ENCODE results near the gene CELF5.
"Not testable (repeated sequence)": the region's sequence is repeated elsewhere in the genome, so short reads cannot be mapped to it uniquely, and the experiment has no call there.

CELF5 gene

GRCh38 chr19:3283886-3284657 is 59.6 kb downstream of the CELF5 start:
- no peak for DNase-seq (ENCODE audit: low read depth)

GRCh38 chr19:3284759-3285646 is 60.5 kb downstream of the CELF5 start:
- no peak for TF ChIP-seq CTCF (IDR thresholded peaks at IDR 0.05; ENCODE audit: insufficient read depth, low read depth, low read length, missing control alignments)
- peak; percentile 68 for DNase-seq (ENCODE audit: low read depth)
- no peak overlapping the region for H3K4me3 ChIP-seq (ENCODE audit: low read depth, low read length)

More at GRCh38 chr19:3283886-3284657, 59.6 kb downstream of the CELF5 start:
- no peak for TF ChIP-seq CTCF (IDR thresholded peaks at IDR 0.05; ENCODE audit: insufficient read depth, low read depth, low read length, missing control alignments)
- H3K4me3 ChIP-seq (ENCODE audit: low read depth, low read length) = no peak overlapping the region

- DNase-seq (ENCODE audit: low read depth) = no peak
- no peak for TF ChIP-seq CTCF (IDR thresholded peaks at IDR 0.05; ENCODE audit: insufficient read depth, low read depth, low read length, missing control alignments)
Measured at GRCh38 chr19:3285647-3286176, 61.3 kb downstream of the CELF5 start.

GRCh38 chr19:3287814-3288213 is 63.4 kb downstream of the CELF5 start:
- TF ChIP-seq CTCF (IDR thresholded peaks at IDR 0.05; ENCODE audit: insufficient read depth, low read depth, low read length, missing control alignments) = no peak
- no peak overlapping the region for H3K4me3 ChIP-seq (ENCODE audit: low read depth, low read length)
- DNase-seq (ENCODE audit: low read depth) = no peak

More at GRCh38 chr19:3285647-3286176, 61.3 kb downstream of the CELF5 start:
- H3K4me3 ChIP-seq (ENCODE audit: low read depth, low read length) = no peak overlapping the region

GRCh38 chr19:3288437-3288836 is 64.0 kb downstream of the CELF5 start:
- DNase-seq (ENCODE audit: low read depth); H3K4me3 ChIP-seq (ENCODE audit: low read depth, low read length): not testable (repeated sequence)

- no peak for TF ChIP-seq CTCF (IDR thresholded peaks at IDR 0.05; ENCODE audit: insufficient read depth, low read depth, low read length, missing control alignments)
- no peak for DNase-seq (ENCODE audit: low read depth)
- H3K4me3 ChIP-seq (ENCODE audit: low read depth, low read length) = no peak overlapping the region
Measured at GRCh38 chr19:3289971-3290569, 65.6 kb downstream of the CELF5 start.

GRCh38 chr19:3290858-3291257 is 66.4 kb downstream of the CELF5 start:
- H3K4me3 ChIP-seq (ENCODE audit: low read depth, low read length); DNase-seq (ENCODE audit: low read depth): not testable (repeated sequence)

Measured in GM12865 (cell line).